HepG2 (cell line): ENCODE results near the gene TIGAR. TPM values are rescaled to one million over a fixed set of nuclear protein-coding genes. Genes with fewer than 3 reads are reported as not detected.

Experiments
- ARID3A ChIP-seq: IDR thresholded peaks from 2 replicates; pipeline ENCODE4 v1.6.1; 2012; ENCODE audit warnings: low read depth, low read length, improper control_type of control experiment
- ATRX ChIP-seq: sonication (generic); formaldehyde crosslinking; IDR thresholded peaks from 2 replicates; pipeline ENCODE4 v1.4.0; 2020; ENCODE audit warnings: missing genetic modification reagents, borderline replicate concordance
- CENPT ChIP-seq: sonication (generic); formaldehyde crosslinking; IDR thresholded peaks from 2 replicates; pipeline ENCODE4 v1.8.0; 2022; ENCODE audit warnings: low read depth, mild to moderate bottlenecking, moderate library complexity, missing genetic modification reagents
- CREM ChIP-seq, 2 experiments: sonication (generic) in 1 of 2; formaldehyde crosslinking in 1 of 2; IDR thresholded peaks; 2 replicates each; pipeline versions ENCODE4 v1.4.0 to v1.6.1; 2016 to 2020; ENCODE audit warnings: antibody characterized with exemption in 1 of 2, mild to moderate bottlenecking in 1 of 2, missing genetic modification reagents in 1 of 2
- GZF1 ChIP-seq: sonication (generic); formaldehyde crosslinking; IDR thresholded peaks from 2 replicates; pipeline ENCODE4 v1.5.1; 2020; ENCODE audit warnings: mild to moderate bottlenecking, missing genetic modification reagents
- PHF21A ChIP-seq: sonication (generic); formaldehyde crosslinking; IDR thresholded peaks from 2 replicates; pipeline ENCODE4 v1.5.0; 2020; ENCODE audit warnings: mild to moderate bottlenecking, missing genetic modification reagents
- RCOR2 ChIP-seq: IDR thresholded peaks from 2 replicates; pipeline ENCODE4 v1.6.1; 2016; ENCODE audit warnings: missing biosample characterization, missing genetic modification reagents
- SMAD9 ChIP-seq: sonication (generic); formaldehyde crosslinking; IDR thresholded peaks from 2 replicates; pipeline ENCODE4 v1.5.1; 2020; ENCODE audit warnings: mild to moderate bottlenecking, missing genetic modification reagents
- SOX6 ChIP-seq, 2 experiments: fragments of 450-650 bp in 1 of 2; sonication (generic) in 1 of 2; formaldehyde crosslinking in 1 of 2; IDR thresholded peaks; 2 replicates each; pipeline versions ENCODE4 v1.4.0 to v1.6.1; 2017 to 2020; ENCODE audit warnings: antibody characterized with exemption in 1 of 2, mild to moderate bottlenecking in 1 of 2, missing genetic modification reagents in 1 of 2
- TERF1 ChIP-seq: sonication (generic); formaldehyde crosslinking; IDR thresholded peaks from 2 replicates; pipeline ENCODE4 v1.8.0; 2022; ENCODE audit warnings: mild to moderate bottlenecking, missing genetic modification reagents, moderate library complexity
- TP53 ChIP-seq: sonication (generic); formaldehyde crosslinking; conservative IDR thresholded peaks from 2 replicates; pipeline ENCODE4 v1.4.0; 2020; ENCODE audit warnings: missing genetic modification reagents
- ZHX2 ChIP-seq, 2 experiments: sonication (generic) in 1 of 2; formaldehyde crosslinking in 1 of 2; IDR thresholded peaks; 2 replicates each; pipeline versions ENCODE4 v1.6.1 to v1.9.0; 2014 to 2022; ENCODE audit warnings: antibody characterized with exemption in 1 of 2, borderline replicate concordance in 1 of 2, inconsistent platforms in 1 of 2, low read depth in 1 of 2, missing genetic modification reagents in 1 of 2
- ZNF12 ChIP-seq: sonication (generic); formaldehyde crosslinking; IDR thresholded peaks from 2 replicates; pipeline ENCODE4 v1.5.0; 2020; ENCODE audit warnings: missing genetic modification reagents
- ZNF33A ChIP-seq: sonication (generic); formaldehyde crosslinking; IDR thresholded peaks from 2 replicates; pipeline ENCODE4 v1.5.1; 2020; ENCODE audit warnings: missing genetic modification reagents, mild to moderate bottlenecking, moderate library complexity, borderline replicate concordance
- ZNF44 ChIP-seq: sonication (generic); formaldehyde crosslinking; IDR thresholded peaks from 2 replicates; pipeline ENCODE4 v1.5.1; 2020; ENCODE audit warnings: mild to moderate bottlenecking, missing genetic modification reagents
- ZNF552 ChIP-seq: sonication (generic); formaldehyde crosslinking; IDR thresholded peaks from 2 replicates; pipeline ENCODE4 v1.9.0; 2022; ENCODE audit warnings: missing genetic modification reagents, mild to moderate bottlenecking, borderline replicate concordance
- ZNF775 ChIP-seq: sonication (generic); formaldehyde crosslinking; IDR thresholded peaks from 2 replicates; pipeline ENCODE4 v1.4.0; 2020; ENCODE audit warnings: missing genetic modification reagents, mild to moderate bottlenecking, moderate library complexity, borderline replicate concordance
- ZNF883 ChIP-seq: sonication (generic); formaldehyde crosslinking; IDR thresholded peaks from 2 replicates; pipeline ENCODE4 v1.5.1; 2020; ENCODE audit warnings: mild to moderate bottlenecking, missing genetic modification reagents; ENCODE audit errors: not compliant biosample characterization
- polyA plus RNA-seq, 8 experiments: library from polyadenylated mRNA; depleted of rRNA in 3 of 8; stranded (reverse) in 7 of 8; unstranded in 1 of 8; fragments of >200 nt; fragmentation: Illumina TruSeq in 4 of 8; extraction: Trizol in 4 of 8; gene quantifications; 2 replicates each; pipeline versions ENCODE4 v1.2.1 to v1.2.3, GENCODE V29; 2011 to 2016; ENCODE audit warnings: low read depth in 4 of 8, missing spikeins in 1 of 8, mixed read lengths in 1 of 8; ENCODE audit not compliant: insufficient read depth in 1 of 8
- total RNA-seq, 5 experiments: library from RNA; depleted of rRNA; stranded (reverse); fragments of >200 nt; fragmentation: Illumina TruSeq; extraction: Trizol; gene quantifications; 2 replicates each; pipeline ENCODE4 v1.2.3, GENCODE V29; 2016; ENCODE audit warnings: low read depth in 1 of 5
- TF ChIP-seq, protein P1 (sequence below): sonication (generic); formaldehyde crosslinking; IDR thresholded peaks from 2 replicates; pipeline ENCODE4 v1.8.1; 2023; ENCODE audit warnings: mild to moderate bottlenecking, missing genetic modification reagents, borderline replicate concordance

TIGAR gene
- total and polyA plus RNA-seq, 2 of the 13 experiments (the other 11 are each of a cell fraction or from before 2014, with no cell fraction given), result 2.6 to 21.8 TPM

GRCh38 chr12:4307593-4308333 lies 13.2 kb upstream of the TIGAR start (continued):
- no peak for TF ChIP-seq ZHX2 (IDR thresholded peaks at IDR 0.05; ENCODE audit: low read depth)
- no peak for TF ChIP-seq ZHX2 (CRISPR knock-in tag; IDR thresholded peaks at IDR 0.05; ENCODE audit: borderline replicate concordance)
- TF ChIP-seq PHF21A, result no peak
- TF ChIP-seq ATRX (CRISPR knock-in tag), result no peak
- no peak for TF ChIP-seq CENPT (CRISPR knock-in tag)
- TF ChIP-seq GZF1, result no peak
- TF ChIP-seq, protein P1, sequence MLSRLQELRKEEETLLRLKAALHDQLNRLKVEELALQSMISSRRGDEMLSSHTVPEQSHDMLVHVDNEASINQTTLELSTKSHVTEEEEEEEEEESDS (CRISPR knock-in tag), result no peak
- TF ChIP-seq TP53 (CRISPR knock-in tag), result no peak
- no peak for TF ChIP-seq RCOR2
- no peak for TF ChIP-seq SOX6 (IDR thresholded peaks at IDR 0.05)
- 0 out of 2 replicates have a peak, but pooled peaks have one; percentile 9 for TF ChIP-seq SOX6 (CRISPR knock-in tag; IDR thresholded peaks at IDR 0.05)
- TF ChIP-seq ZNF44 (CRISPR knock-in tag), result no peak
- TF ChIP-seq ZNF883 (CRISPR knock-in tag), result no peak
- no peak for TF ChIP-seq ZNF775 (CRISPR knock-in tag)
- no peak for TF ChIP-seq TERF1 (CRISPR knock-in tag)
- no peak for TF ChIP-seq ZNF12 (CRISPR knock-in tag)
- TF ChIP-seq ZNF33A, result no peak
- TF ChIP-seq CREM (IDR thresholded peaks at IDR 0.05), result no peak
- no peak for TF ChIP-seq CREM (CRISPR knock-in tag; IDR thresholded peaks at IDR 0.05)
- peak; percentile 36; the same call in 1 of the 2 replicates for TF ChIP-seq ZNF552
- no peak for TF ChIP-seq SMAD9 (CRISPR knock-in tag)
- TF ChIP-seq ARID3A, result 0 out of 2 replicates have a peak, but pooled peaks have one; percentile 10
